B cell (primary cell): ENCODE data around the gene PARD3.

Experiments
- EZH2 ChIP-seq: IDR thresholded peaks from 2 replicates; pipeline ENCODE4 v1.6.1; 2012; ENCODE audit warnings: borderline replicate concordance, low read depth, mild to moderate bottlenecking, moderate library complexity, low read length; ENCODE audit not compliant: insufficient read depth, poor library complexity, severe bottlenecking
- TF ChIP-seq, protein P1 (sequence below): fragments of 200-600 bp; IDR thresholded peaks from one replicate; pipeline ENCODE4 v1.8.0; 2022; ENCODE audit warnings: antibody characterized with exemption, mild to moderate bottlenecking

DNA sequence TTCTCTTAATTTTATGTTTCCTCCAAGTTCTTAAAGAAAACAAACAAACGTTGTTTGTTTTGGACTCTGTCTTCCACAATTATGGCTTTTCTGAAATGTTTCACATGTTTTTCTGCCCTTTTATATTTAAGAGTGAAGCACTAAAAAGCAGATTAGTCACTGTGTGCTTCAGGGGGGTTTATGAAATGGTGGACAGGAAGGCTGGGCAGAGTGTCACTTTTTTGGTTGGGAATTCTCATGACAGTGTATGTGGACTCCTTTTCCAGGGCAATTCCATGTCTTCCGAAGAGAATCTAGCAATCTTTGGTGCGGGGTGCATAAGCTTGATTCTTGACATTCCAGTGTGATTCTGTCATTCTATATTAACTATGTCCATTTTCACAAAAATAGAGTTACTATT is 669.4 kb downstream of the PARD3 start:
- TF ChIP-seq, protein P1, sequence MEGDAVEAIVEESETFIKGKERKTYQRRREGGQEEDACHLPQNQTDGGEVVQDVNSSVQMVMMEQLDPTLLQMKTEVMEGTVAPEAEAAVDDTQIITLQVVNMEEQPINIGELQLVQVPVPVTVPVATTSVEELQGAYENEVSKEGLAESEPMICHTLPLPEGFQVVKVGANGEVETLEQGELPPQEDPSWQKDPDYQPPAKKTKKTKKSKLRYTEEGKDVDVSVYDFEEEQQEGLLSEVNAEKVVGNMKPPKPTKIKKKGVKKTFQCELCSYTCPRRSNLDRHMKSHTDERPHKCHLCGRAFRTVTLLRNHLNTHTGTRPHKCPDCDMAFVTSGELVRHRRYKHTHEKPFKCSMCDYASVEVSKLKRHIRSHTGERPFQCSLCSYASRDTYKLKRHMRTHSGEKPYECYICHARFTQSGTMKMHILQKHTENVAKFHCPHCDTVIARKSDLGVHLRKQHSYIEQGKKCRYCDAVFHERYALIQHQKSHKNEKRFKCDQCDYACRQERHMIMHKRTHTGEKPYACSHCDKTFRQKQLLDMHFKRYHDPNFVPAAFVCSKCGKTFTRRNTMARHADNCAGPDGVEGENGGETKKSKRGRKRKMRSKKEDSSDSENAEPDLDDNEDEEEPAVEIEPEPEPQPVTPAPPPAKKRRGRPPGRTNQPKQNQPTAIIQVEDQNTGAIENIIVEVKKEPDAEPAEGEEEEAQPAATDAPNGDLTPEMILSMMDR, result no peak
- TF ChIP-seq EZH2, result no peak
